Liver (tissue), 9 donors: ENCODE measurements around the gene SCRN2. TPM values are rescaled to one million over a fixed set of nuclear protein-coding genes. Genes with fewer than 3 reads are reported as not detected.

Experiments
- DNase-seq: peaks from one replicate; pipeline ENCODE4 v3.0.0-alpha.2; 2017; ENCODE audit warnings: low spot score
- H3K27ac ChIP-seq, 2 donors: one replicate each; pipeline ENCODE4 v1.7.0; 2013; ENCODE audit warnings: inconsistent platforms in 2 of 2, low read length in 2 of 2, control low read depth in 1 of 2, low read depth in 1 of 2, mild to moderate bottlenecking in 1 of 2
- H3K27me3 ChIP-seq, 4 donors: one replicate each; pipeline versions ENCODE4 v1.6.1 to v1.7.0; 2013; ENCODE audit warnings: low read length in 3 of 4, inconsistent platforms in 1 of 4, mild to moderate bottlenecking in 1 of 4, moderate library complexity in 1 of 4; ENCODE audit not compliant: control insufficient read depth in 4 of 4, insufficient read depth in 4 of 4
- H3K36me3 ChIP-seq, 4 donors: one replicate each; pipeline versions ENCODE4 v1.6.1 to v1.7.0; 2013; ENCODE audit warnings: low read length in 3 of 4, mild to moderate bottlenecking in 3 of 4, low read depth in 1 of 4, moderate library complexity in 1 of 4; ENCODE audit not compliant: control insufficient read depth in 4 of 4, insufficient read depth in 3 of 4
- H3K4me1 ChIP-seq, 4 donors: one replicate each; pipeline versions ENCODE4 v1.6.1 to v1.7.0; 2013; ENCODE audit warnings: low read length in 3 of 4, mild to moderate bottlenecking in 3 of 4, moderate library complexity in 1 of 4; ENCODE audit not compliant: control insufficient read depth in 4 of 4, insufficient read depth in 4 of 4
- H3K4me3 ChIP-seq, 3 donors: one replicate each; pipeline versions ENCODE4 v1.6.1 to v1.7.0; 2013; ENCODE audit warnings: low read length in 3 of 3, control low read depth in 1 of 3, low read depth in 1 of 3, mild to moderate bottlenecking in 1 of 3
- H3K9ac ChIP-seq, 2 donors: one replicate each; pipeline ENCODE4 v1.7.0; 2013; ENCODE audit warnings: low read length in 2 of 2, mild to moderate bottlenecking in 2 of 2, moderate library complexity in 2 of 2, control low read depth in 1 of 2, low read depth in 1 of 2
- H3K9me3 ChIP-seq, 4 donors: one replicate each; pipeline versions ENCODE4 v1.6.1 to v1.7.0; 2013; ENCODE audit warnings: low read length in 3 of 4; ENCODE audit not compliant: control insufficient read depth in 4 of 4
- EGR1 ChIP-seq, 2 donors: IDR thresholded peaks; 2 replicates each; pipeline ENCODE4 v1.6.1; 2016 to 2018; ENCODE audit warnings: antibody characterized with exemption in 2 of 2, low read depth in 2 of 2
- FOXA1 ChIP-seq: IDR thresholded peaks from 2 replicates; pipeline ENCODE4 v1.6.1; 2016; ENCODE audit warnings: antibody characterized with exemption
- GABPA ChIP-seq, 2 donors: IDR thresholded peaks in 1 of 2; conservative IDR thresholded peaks in 1 of 2; 2 replicates each; pipeline ENCODE4 v1.6.1; 2016; ENCODE audit warnings: antibody characterized with exemption in 2 of 2, mild to moderate bottlenecking in 1 of 2, moderate library complexity in 1 of 2
- HNF4A ChIP-seq, 2 donors: conservative IDR thresholded peaks; 2 replicates each; pipeline ENCODE4 v1.6.1; 2016; ENCODE audit warnings: antibody characterized with exemption in 2 of 2, mild to moderate bottlenecking in 2 of 2
- HNF4G ChIP-seq: IDR thresholded peaks from 2 replicates; pipeline ENCODE4 v1.6.1; 2016; ENCODE audit warnings: antibody characterized with exemption
- RXRA ChIP-seq, 2 donors: IDR thresholded peaks; 2 replicates each; pipeline ENCODE4 v1.6.1; 2017 to 2018; ENCODE audit warnings: antibody characterized with exemption in 2 of 2, mild to moderate bottlenecking in 1 of 2
- SP1 ChIP-seq: IDR thresholded peaks from 2 replicates; pipeline ENCODE4 v1.6.1; 2018; ENCODE audit warnings: antibody characterized with exemption, mild to moderate bottlenecking
- WGBS: extraction: QIAGEN DNeasy Blood & Tissue Kit; methylation state at CpG from one replicate; pipeline ENCODE4 v1.1.7; 2013; 5-methylcytosine and 5-hydroxymethylcytosine counted together
- polyA plus RNA-seq, 2 donors: library from polyadenylated mRNA; stranded (reverse) in 1 of 2; unstranded in 1 of 2; fragments of 200-250 nt in 1 of 2; fragments of >200 nt in 1 of 2; fragmentation: Nextera tagmentation in 1 of 2; extraction: Ambion mirVana in 1 of 2; gene quantifications; one replicate each; pipeline versions ENCODE4 v1.2.1 to v1.2.3, GENCODE V29; 2013 to 2015
- total RNA-seq, 2 donors: library from RNA; depleted of rRNA; stranded (reverse); fragments of >200 nt; gene quantifications; one replicate each; pipeline ENCODE4 v1.2.3, GENCODE V29; 2014
- TF ChIP-seq, protein P1 (sequence below): IDR thresholded peaks from 2 replicates; pipeline ENCODE4 v1.6.1; 2016; ENCODE audit warnings: antibody characterized with exemption
- TF ChIP-seq, protein P2 (sequence below): IDR thresholded peaks from 2 replicates; pipeline ENCODE4 v1.6.1; 2016; ENCODE audit warnings: antibody characterized with exemption
- TF ChIP-seq, protein P3 (sequence below): IDR thresholded peaks from 2 replicates; pipeline ENCODE4 v1.6.1; 2016; ENCODE audit warnings: antibody characterized with exemption, mild to moderate bottlenecking
- TF ChIP-seq, protein P4 (sequence below): fragments of 150-350 bp; IDR thresholded peaks from 2 replicates; pipeline ENCODE4 v1.5.1; 2017; ENCODE audit warnings: improper control_type of control experiment, low read depth, low read length; ENCODE audit not compliant: missing input control
- donor health status: healthy.
- donor health status: healthy.
- donor health status: healthy.
- donor health status: healthy.
- donor health status: healthy.

SCRN2 gene
- total and polyA plus RNA-seq, 4 donors: 17.8 to 27.4 (median 20.3) TPM

DNA sequence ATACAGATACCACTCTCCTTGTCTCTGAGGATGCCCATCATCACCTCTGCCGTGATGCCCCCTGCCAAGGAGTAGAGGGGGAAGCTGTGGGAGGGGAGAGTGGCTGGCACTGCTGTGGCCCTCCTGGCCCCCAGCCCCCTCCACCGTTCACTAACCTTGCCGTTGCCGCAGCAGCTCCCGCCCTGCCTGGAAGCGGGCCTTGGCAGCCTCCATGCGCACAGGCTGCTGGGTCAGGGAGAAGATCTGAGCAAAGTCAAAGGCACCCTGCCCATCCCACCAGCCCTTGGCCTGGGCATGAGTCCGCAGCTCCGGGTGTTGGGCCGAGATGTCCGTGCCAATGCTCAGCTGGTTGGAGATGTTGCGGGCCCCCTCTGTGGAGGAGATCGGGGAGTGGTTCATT lies 2.4 kb downstream of the SCRN2 start:
- Histone ChIP-seq H3K9me3 (no peaks in the 10 kb centered on the region), H3K4me1 (peaks cover 8 to 37% (median 27%) of the 10 kb centered on the region in 4 donors), H3K27me3 (no peaks in the 10 kb centered on the region), H3K4me3 (no peak overlapping the region), H3K36me3 (peaks cover 0 to 15% (median 4%) of the 10 kb centered on the region in 4 donors), H3K27ac (no peak overlapping the region), H3K9ac (no peak overlapping the region)
- 89% methylated on average over 13 of the region's 13 CpGs for WGBS
- no peak for DNase-seq
- no peak for TF ChIP-seq EGR1 (IDR thresholded peaks at IDR 0.05; ENCODE audit: low read depth in 2 of 2)
- TF ChIP-seq, protein P1, sequence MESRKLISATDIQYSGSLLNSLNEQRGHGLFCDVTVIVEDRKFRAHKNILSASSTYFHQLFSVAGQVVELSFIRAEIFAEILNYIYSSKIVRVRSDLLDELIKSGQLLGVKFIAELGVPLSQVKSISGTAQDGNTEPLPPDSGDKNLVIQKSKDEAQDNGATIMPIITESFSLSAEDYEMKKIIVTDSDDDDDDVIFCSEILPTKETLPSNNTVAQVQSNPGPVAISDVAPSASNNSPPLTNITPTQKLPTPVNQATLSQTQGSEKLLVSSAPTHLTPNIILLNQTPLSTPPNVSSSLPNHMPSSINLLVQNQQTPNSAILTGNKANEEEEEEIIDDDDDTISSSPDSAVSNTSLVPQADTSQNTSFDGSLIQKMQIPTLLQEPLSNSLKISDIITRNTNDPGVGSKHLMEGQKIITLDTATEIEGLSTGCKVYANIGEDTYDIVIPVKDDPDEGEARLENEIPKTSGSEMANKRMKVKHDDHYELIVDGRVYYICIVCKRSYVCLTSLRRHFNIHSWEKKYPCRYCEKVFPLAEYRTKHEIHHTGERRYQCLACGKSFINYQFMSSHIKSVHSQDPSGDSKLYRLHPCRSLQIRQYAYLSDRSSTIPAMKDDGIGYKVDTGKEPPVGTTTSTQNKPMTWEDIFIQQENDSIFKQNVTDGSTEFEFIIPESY: no peak
- TF ChIP-seq HNF4G: no peak
- no peak for TF ChIP-seq FOXA1
- TF ChIP-seq HNF4A (conservative IDR thresholded peaks at IDR 0.05): no peak
- TF ChIP-seq RXRA (IDR thresholded peaks at IDR 0.05): no peak

DNA sequence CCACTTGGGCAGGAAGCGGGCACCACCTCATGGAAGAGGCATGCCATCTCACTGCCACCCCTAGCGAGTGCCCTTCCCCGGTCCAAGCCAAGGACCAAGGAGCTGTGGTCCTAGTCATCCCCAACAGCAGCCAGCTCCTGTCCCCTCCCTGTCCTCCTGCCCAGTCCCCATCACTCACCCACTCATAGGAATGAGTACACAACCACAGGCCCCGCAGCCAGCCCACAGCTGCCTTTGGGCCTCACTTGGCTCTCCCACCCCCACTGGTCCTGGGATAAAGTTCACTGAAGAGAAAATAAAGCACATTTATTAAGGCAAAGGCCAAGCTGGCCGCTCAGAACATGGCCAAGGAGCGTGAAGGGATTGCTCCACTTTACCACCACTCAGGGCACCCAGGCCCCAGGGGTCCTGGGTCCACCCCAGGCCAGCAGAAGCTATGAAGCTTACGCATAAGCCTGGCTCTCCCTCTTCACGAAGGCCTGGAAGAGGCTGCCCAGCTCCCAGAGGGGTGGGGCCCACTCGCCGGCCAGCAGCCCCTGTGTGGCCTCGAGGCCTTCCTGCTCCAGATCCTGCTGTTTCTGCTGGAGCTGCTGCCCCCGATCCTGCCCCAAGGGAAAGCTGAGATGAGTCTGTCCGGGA lies 3.6 kb downstream of the SCRN2 start:
- no peaks in the 10 kb centered on the region for H3K9me3 ChIP-seq
- peaks cover 8 to 34% (median 24%) of the 10 kb centered on the region in 4 donors for H3K4me1 ChIP-seq
- TF ChIP-seq, protein P2, sequence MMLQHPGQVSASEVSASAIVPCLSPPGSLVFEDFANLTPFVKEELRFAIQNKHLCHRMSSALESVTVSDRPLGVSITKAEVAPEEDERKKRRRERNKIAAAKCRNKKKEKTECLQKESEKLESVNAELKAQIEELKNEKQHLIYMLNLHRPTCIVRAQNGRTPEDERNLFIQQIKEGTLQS: no peak
- TF ChIP-seq, protein P3, sequence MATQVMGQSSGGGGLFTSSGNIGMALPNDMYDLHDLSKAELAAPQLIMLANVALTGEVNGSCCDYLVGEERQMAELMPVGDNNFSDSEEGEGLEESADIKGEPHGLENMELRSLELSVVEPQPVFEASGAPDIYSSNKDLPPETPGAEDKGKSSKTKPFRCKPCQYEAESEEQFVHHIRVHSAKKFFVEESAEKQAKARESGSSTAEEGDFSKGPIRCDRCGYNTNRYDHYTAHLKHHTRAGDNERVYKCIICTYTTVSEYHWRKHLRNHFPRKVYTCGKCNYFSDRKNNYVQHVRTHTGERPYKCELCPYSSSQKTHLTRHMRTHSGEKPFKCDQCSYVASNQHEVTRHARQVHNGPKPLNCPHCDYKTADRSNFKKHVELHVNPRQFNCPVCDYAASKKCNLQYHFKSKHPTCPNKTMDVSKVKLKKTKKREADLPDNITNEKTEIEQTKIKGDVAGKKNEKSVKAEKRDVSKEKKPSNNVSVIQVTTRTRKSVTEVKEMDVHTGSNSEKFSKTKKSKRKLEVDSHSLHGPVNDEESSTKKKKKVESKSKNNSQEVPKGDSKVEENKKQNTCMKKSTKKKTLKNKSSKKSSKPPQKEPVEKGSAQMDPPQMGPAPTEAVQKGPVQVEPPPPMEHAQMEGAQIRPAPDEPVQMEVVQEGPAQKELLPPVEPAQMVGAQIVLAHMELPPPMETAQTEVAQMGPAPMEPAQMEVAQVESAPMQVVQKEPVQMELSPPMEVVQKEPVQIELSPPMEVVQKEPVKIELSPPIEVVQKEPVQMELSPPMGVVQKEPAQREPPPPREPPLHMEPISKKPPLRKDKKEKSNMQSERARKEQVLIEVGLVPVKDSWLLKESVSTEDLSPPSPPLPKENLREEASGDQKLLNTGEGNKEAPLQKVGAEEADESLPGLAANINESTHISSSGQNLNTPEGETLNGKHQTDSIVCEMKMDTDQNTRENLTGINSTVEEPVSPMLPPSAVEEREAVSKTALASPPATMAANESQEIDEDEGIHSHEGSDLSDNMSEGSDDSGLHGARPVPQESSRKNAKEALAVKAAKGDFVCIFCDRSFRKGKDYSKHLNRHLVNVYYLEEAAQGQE: no peak
- peak; percentile 42 for DNase-seq
- no peak overlapping the region for H3K27ac ChIP-seq
- 64% methylated on average over 13 of the region's 13 CpGs for WGBS
- H3K9ac ChIP-seq: no peak overlapping the region
- no peak overlapping the region for H3K4me3 ChIP-seq
- peaks cover 0 to 15% (median 4%) of the 10 kb centered on the region in 4 donors for H3K36me3 ChIP-seq
- no peaks in the 10 kb centered on the region for H3K27me3 ChIP-seq

DNA sequence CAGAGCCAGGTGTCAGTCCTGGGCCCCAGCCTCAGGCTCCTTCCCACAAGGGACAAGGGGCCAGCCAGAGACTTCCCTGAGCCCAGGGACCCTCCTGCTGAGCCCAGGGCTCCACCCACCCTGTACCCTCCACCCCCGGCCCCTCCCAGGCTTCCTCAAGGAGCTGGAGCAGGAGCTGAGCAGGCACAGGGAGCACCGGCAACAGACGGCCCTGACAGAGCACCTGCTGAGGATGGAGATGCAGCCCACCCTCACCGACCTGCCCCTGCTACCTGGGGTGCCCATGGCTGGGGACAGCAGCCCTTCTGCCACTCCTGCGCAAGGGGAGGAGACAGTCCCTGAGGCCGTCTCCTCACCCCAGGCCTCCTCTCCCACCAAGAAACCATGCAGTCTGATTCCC lies 4.5 kb downstream of the SCRN2 start:
- Histone ChIP-seq H3K9me3 (no peaks in the 10 kb centered on the region), H3K27ac (no peak overlapping the region), H3K4me1 (peaks cover 7 to 38% (median 24%) of the 10 kb centered on the region in 4 donors), H3K9ac (no peak overlapping the region), H3K36me3 (peaks cover 0 to 15% (median 4%) of the 10 kb centered on the region in 4 donors), H3K27me3 (no peaks in the 10 kb centered on the region), H3K4me3 (no peak overlapping the region)
- WGBS: 92% methylated on average over 6 of the region's 6 CpGs
- DNase-seq: no peak
- TF ChIP-seq, protein P3: no peak
- TF ChIP-seq, protein P4, sequence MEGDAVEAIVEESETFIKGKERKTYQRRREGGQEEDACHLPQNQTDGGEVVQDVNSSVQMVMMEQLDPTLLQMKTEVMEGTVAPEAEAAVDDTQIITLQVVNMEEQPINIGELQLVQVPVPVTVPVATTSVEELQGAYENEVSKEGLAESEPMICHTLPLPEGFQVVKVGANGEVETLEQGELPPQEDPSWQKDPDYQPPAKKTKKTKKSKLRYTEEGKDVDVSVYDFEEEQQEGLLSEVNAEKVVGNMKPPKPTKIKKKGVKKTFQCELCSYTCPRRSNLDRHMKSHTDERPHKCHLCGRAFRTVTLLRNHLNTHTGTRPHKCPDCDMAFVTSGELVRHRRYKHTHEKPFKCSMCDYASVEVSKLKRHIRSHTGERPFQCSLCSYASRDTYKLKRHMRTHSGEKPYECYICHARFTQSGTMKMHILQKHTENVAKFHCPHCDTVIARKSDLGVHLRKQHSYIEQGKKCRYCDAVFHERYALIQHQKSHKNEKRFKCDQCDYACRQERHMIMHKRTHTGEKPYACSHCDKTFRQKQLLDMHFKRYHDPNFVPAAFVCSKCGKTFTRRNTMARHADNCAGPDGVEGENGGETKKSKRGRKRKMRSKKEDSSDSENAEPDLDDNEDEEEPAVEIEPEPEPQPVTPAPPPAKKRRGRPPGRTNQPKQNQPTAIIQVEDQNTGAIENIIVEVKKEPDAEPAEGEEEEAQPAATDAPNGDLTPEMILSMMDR: no peak
- TF ChIP-seq GABPA (IDR thresholded peaks at IDR 0.05 in 1 of 2, conservative IDR thresholded peaks at IDR 0.05 in 1 of 2) (no peak), EGR1 (IDR thresholded peaks at IDR 0.05; ENCODE audit: low read depth in 2 of 2) (no peak), HNF4G (no peak), SP1 (no peak)
- TF ChIP-seq, protein P2: no peak
- TF ChIP-seq, protein P1: no peak
